ENCODE measurements around the gene ASXL2.

DNA sequence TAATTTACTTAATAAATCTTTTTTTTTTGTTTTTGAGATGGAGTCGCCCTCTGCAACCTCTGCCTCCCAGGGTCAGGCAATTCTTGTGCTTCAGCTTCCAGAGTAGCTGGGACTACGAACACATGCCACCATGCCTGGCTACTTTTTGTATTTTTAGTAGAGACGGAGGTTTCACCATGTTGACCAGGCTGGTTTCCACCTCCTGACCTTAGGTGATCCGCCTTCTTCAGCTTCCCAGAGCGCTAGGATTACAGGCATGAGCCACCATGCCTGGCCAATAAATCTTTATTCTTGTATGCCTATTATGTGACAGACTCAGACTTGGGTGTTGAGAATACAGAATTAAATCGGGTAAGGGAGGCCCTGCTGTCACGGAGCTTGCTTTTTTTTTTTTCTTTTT, 16.7 kb upstream of the ASXL2 start:
- no peak for TF ChIP-seq CTCF (conservative IDR thresholded peaks at IDR 0.05)
- no peak for TF ChIP-seq EZH2 (IDR thresholded peaks at IDR 0.05; ENCODE audit: low read depth)

All from PC-9 (cell line).